Mesenchymal stem cell (in vitro differentiated cells and primary cell): ENCODE data around the gene TOR4A.
"Not testable (repeated sequence)": the region's sequence is repeated elsewhere in the genome, so short reads cannot be mapped to it uniquely, and the experiment has no call there.

Experiments
- DNase-seq: peaks from one replicate; pipeline ENCODE4 v3.0.0-alpha.2; 2013
- H2AFZ ChIP-seq: one replicate; pipeline ENCODE4 v1.6.1; 2013; ENCODE audit warnings: low read depth, mild to moderate bottlenecking, control low read depth, inconsistent platforms, low read length, moderate library complexity
- H2AK5ac ChIP-seq: 2 replicates; pipeline ENCODE4 v1.6.1; 2013; ENCODE audit warnings: low read length, moderate library complexity, mild to moderate bottlenecking, inconsistent platforms; ENCODE audit not compliant: severe bottlenecking
- H2BK120ac ChIP-seq: one replicate; pipeline ENCODE4 v1.6.1; 2013; ENCODE audit warnings: low read depth, mild to moderate bottlenecking, inconsistent platforms, low read length, moderate library complexity
- H2BK12ac ChIP-seq, 2 experiments: one replicate each; pipeline ENCODE4 v1.6.1; 2013; ENCODE audit warnings: inconsistent platforms in 2 of 2, low read length in 2 of 2, mild to moderate bottlenecking in 2 of 2, moderate library complexity in 2 of 2, control low read depth in 1 of 2
- H2BK15ac ChIP-seq: one replicate; pipeline ENCODE4 v1.6.1; 2013; ENCODE audit warnings: mild to moderate bottlenecking, low read depth, inconsistent platforms; ENCODE audit not compliant: poor library complexity, severe bottlenecking
- H2BK5ac ChIP-seq: 2 replicates; pipeline ENCODE4 v1.6.1; 2013; ENCODE audit warnings: low read depth, mild to moderate bottlenecking, low read length, control low read depth, inconsistent platforms; ENCODE audit not compliant: poor library complexity, severe bottlenecking
- H3K14ac ChIP-seq, 2 experiments: one replicate each; pipeline ENCODE4 v1.6.1; 2013; ENCODE audit warnings: inconsistent platforms in 2 of 2, low read length in 2 of 2, control low read depth in 1 of 2, mild to moderate bottlenecking in 1 of 2, moderate library complexity in 1 of 2
- H3K18ac ChIP-seq, 2 experiments: one replicate each; pipeline ENCODE4 v1.6.1; 2013; ENCODE audit warnings: inconsistent platforms in 2 of 2, low read length in 2 of 2, control low read depth in 1 of 2, low read depth in 1 of 2, mild to moderate bottlenecking in 1 of 2
- H3K23ac ChIP-seq, 2 experiments: one replicate each; pipeline ENCODE4 v1.6.1; 2013; ENCODE audit warnings: inconsistent platforms in 2 of 2, low read length in 2 of 2, mild to moderate bottlenecking in 2 of 2, moderate library complexity in 2 of 2, control low read depth in 1 of 2
- H3K27ac ChIP-seq: 2 replicates; pipeline ENCODE4 v1.5.1; 2013; ENCODE audit warnings: mild to moderate bottlenecking, moderate library complexity, low read length, control low read depth, inconsistent platforms; ENCODE audit not compliant: poor library complexity, severe bottlenecking
- H3K27me3 ChIP-seq, 2 experiments: 2 replicates each; pipeline versions ENCODE4 v1.6.1 to v1.7.0; 2013; ENCODE audit warnings: low read length in 2 of 2, mild to moderate bottlenecking in 2 of 2, moderate library complexity in 2 of 2, control low read depth in 1 of 2, inconsistent platforms in 1 of 2; ENCODE audit not compliant: control insufficient read depth in 1 of 2, insufficient read depth in 1 of 2
- H3K36me3 ChIP-seq, 2 experiments: 2 replicates each; pipeline versions ENCODE4 v1.6.1 to v1.7.0; 2013; ENCODE audit warnings: low read length in 2 of 2, control low read depth in 1 of 2, inconsistent platforms in 1 of 2, low read depth in 1 of 2, mild to moderate bottlenecking in 1 of 2; ENCODE audit not compliant: insufficient read depth in 2 of 2, control insufficient read depth in 1 of 2
- H3K4ac ChIP-seq, 2 experiments: one replicate each; pipeline ENCODE4 v1.6.1; 2013; ENCODE audit warnings: inconsistent platforms in 2 of 2, low read length in 2 of 2, mild to moderate bottlenecking in 2 of 2, moderate library complexity in 2 of 2, control low read depth in 1 of 2, low read depth in 1 of 2
- H3K4me1 ChIP-seq: 2 replicates; pipeline ENCODE4 v1.6.1; 2013; ENCODE audit warnings: low read depth, low read length, control low read depth; ENCODE audit not compliant: control insufficient read depth, insufficient read depth
- H3K4me2 ChIP-seq: 2 replicates; pipeline ENCODE4 v1.6.1; 2013; ENCODE audit warnings: low read length, mild to moderate bottlenecking, inconsistent platforms; ENCODE audit not compliant: poor library complexity, severe bottlenecking
- H3K4me3 ChIP-seq, 2 experiments: 2 replicates each; pipeline versions ENCODE4 v1.5.1 to v1.7.0; 2013; ENCODE audit warnings: low read length in 2 of 2, mild to moderate bottlenecking in 2 of 2, control low read depth in 1 of 2, low read depth in 1 of 2; ENCODE audit not compliant: insufficient read depth in 1 of 2
- H3K79me1 ChIP-seq: replicated peaks from 2 replicates; pipeline ENCODE4 v1.6.1; 2013; ENCODE audit warnings: mild to moderate bottlenecking, control low read depth, low read length, inconsistent platforms; ENCODE audit not compliant: poor library complexity, severe bottlenecking
- H3K9ac ChIP-seq: 2 replicates; pipeline ENCODE4 v1.7.0; 2013; ENCODE audit warnings: mild to moderate bottlenecking, low read length, moderate library complexity
- H3K9me3 ChIP-seq: 2 replicates; pipeline ENCODE4 v1.7.0; 2013; ENCODE audit warnings: mild to moderate bottlenecking, low read length; ENCODE audit not compliant: control insufficient read depth
- H4K8ac ChIP-seq: one replicate; pipeline ENCODE4 v1.6.1; 2013; ENCODE audit warnings: inconsistent platforms, mild to moderate bottlenecking, low read length, moderate library complexity
- H4K91ac ChIP-seq: one replicate; pipeline ENCODE4 v1.6.1; 2013; ENCODE audit warnings: mild to moderate bottlenecking, low read length, inconsistent platforms
- WGBS: methylation state at CpG from one replicate; pipeline ENCODE4 v1.1.7; 2013; ENCODE audit warnings: mixed read lengths; 5-methylcytosine and 5-hydroxymethylcytosine counted together

The TOR4A gene

GRCh38 chr9:137239541-137240200 is 37.9 kb upstream of the TOR4A start:
- H2BK12ac ChIP-seq, H2BK120ac ChIP-seq, H2AFZ ChIP-seq, H3K23ac ChIP-seq, H3K9me3 ChIP-seq, H4K8ac ChIP-seq, H2BK15ac ChIP-seq, H2AK5ac ChIP-seq, H3K4ac ChIP-seq, H3K14ac ChIP-seq, H3K18ac ChIP-seq, H4K91ac ChIP-seq: not testable (repeated sequence)
- H3K4me2 ChIP-seq, result peak overlapping the region; percentile 94
- peak overlapping the region; percentile 72 to 79 for H3K4me3 ChIP-seq
- H3K79me1 ChIP-seq, result peaks cover 21% of the 10 kb centered on the region
- whole genome bisulfite sequencing, result 49% methylated on average over 24 of the region's 27 CpGs
- peaks cover 24 to 25% of the 10 kb centered on the region in 2 experiments for H3K36me3 ChIP-seq
- peaks cover 0 to 11% of the 10 kb centered on the region in 2 experiments for H3K27me3 ChIP-seq
- peak overlapping the region; percentile 74 for H2BK5ac ChIP-seq
- H3K4me1 ChIP-seq, result peaks cover 55% of the 10 kb centered on the region
- peak overlapping the region; percentile 93 for H3K9ac ChIP-seq
- H3K27ac ChIP-seq, result peak overlapping the region; percentile 35
- peak; percentile 25 for DNase-seq

- H3K23ac ChIP-seq, result peak overlapping the region in 1 of 2 experiments; percentile 77
- peak overlapping the region; percentile 83 to 88 for H3K14ac ChIP-seq
- no peaks in the 10 kb centered on the region for H3K9me3 ChIP-seq
- H3K27ac ChIP-seq, result peak overlapping the region; percentile 86
- H3K18ac ChIP-seq, result peak overlapping the region; percentile 65 to 100
- H3K4me1 ChIP-seq, result peaks cover 59% of the 10 kb centered on the region
- H3K9ac ChIP-seq, result peak overlapping the region; percentile 93
- H3K79me1 ChIP-seq, result peaks cover 21% of the 10 kb centered on the region
- H3K27me3 ChIP-seq, result peaks cover 0 to 7% of the 10 kb centered on the region in 2 experiments
- peak; percentile 82 for DNase-seq
- H4K91ac ChIP-seq, result peak overlapping the region; percentile 83
- under 1% methylated on average over 44 of the region's 58 CpGs for WGBS
- H2BK5ac ChIP-seq, result peak overlapping the region; percentile 74
- peaks cover 24 to 27% of the 10 kb centered on the region in 2 experiments for H3K36me3 ChIP-seq
- peak overlapping the region; percentile 86 for H4K8ac ChIP-seq
- peak overlapping the region; percentile 87 for H2BK15ac ChIP-seq
- H2BK12ac ChIP-seq, result peak overlapping the region in 1 of 2 experiments; percentile 94
- H2BK120ac ChIP-seq, result peak overlapping the region; percentile 64
- no peak overlapping the region for H2AK5ac ChIP-seq
- H3K4ac ChIP-seq, result peak overlapping the region; percentile 92 to 94
- peak overlapping the region; percentile 20 for H2AFZ ChIP-seq
- peak overlapping the region; percentile 94 for H3K4me2 ChIP-seq
- peak overlapping the region; percentile 72 to 79 for H3K4me3 ChIP-seq
These were observed 37.1 kb upstream of the TOR4A start for GRCh38 chr9:137240318-137240840.

GRCh38 chr9:137240841-137241489 is 36.6 kb upstream of the TOR4A start, which contains the start of gene TUBB4B:
Gene TUBB4B (plus strand): TSS chr9:137241287. CDS start chr9:137241361, 74 bp downstream.
- Histone ChIP-seq H2BK12ac (peak within 1 kb of the TSS in 1 of 2 experiments; percentile 94), H3K27ac (peak within 1 kb of the TSS; percentile 86), H4K91ac (peak within 1 kb of the TSS; percentile 83), H2AFZ (peak within 1 kb of the TSS; percentile 20), H3K9ac (peak within 1 kb of the TSS; percentile 93), H4K8ac (peak within 1 kb of the TSS; percentile 86), H3K23ac (peak within 1 kb of the TSS in 1 of 2 experiments; percentile 84), H3K27me3 (peaks cover 0 to 8% of the 10 kb centered on the region in 2 experiments), H3K4me3 (peak within 1 kb of the TSS; percentile 84 to 85), H2BK15ac (peak within 1 kb of the TSS; percentile 87), H3K36me3 (peaks cover 24 to 27% of the 10 kb centered on the region in 2 experiments), H2BK120ac (peak within 1 kb of the TSS; percentile 81), H3K14ac (peak within 1 kb of the TSS; percentile 83 to 88), H3K4me1 (peaks cover 58% of the 10 kb centered on the region), H2AK5ac (no peak within 1 kb of the TSS), H3K18ac (peak within 1 kb of the TSS; percentile 80 to 100), H3K79me1 (peaks cover 19% of the 10 kb centered on the region), H3K9me3 (no peaks in the 10 kb centered on the region), H3K4me2 (peak within 1 kb of the TSS; percentile 94), H2BK5ac (peak within 1 kb of the TSS; percentile 74), H3K4ac (peak within 1 kb of the TSS; percentile 92 to 94)
- peak; percentile 100 for DNase-seq
- WGBS, result under 1% methylated on average over 58 of the region's 67 CpGs
